Measurements from ENCODE around the gene TRIOBP.

- TF ChIP-seq CTCF (IDR thresholded peaks at IDR 0.05) (no peak), POLR2A (IDR thresholded peaks at IDR 0.05) (peak; percentile 5 to 11)
Measured at GRCh38 chr22:37659897-37660708, 36.7 kb upstream of the TRIOBP start.

Measured in Peyer's patch (tissue), 4 donors.